AG09309 (cell line): ENCODE results near the gene TBC1D10A.

Source experiments
- DNase-seq: peaks from one replicate; pipeline ENCODE4 v3.0.0-alpha.2; 2010; ENCODE audit warnings: low read depth
- H3K4me3 ChIP-seq: 2 replicates; pipeline ENCODE4 v1.5.1; 2011; ENCODE audit warnings: mild to moderate bottlenecking, low read depth, low read length, moderate library complexity; ENCODE audit not compliant: control insufficient read depth
- CTCF ChIP-seq: IDR thresholded peaks from 2 replicates; pipeline ENCODE4 v1.5.1; 2011; ENCODE audit warnings: mild to moderate bottlenecking, low read depth, low read length, inconsistent platforms; ENCODE audit not compliant: insufficient read depth, control insufficient read depth; ENCODE audit errors: missing control alignments

Gene TBC1D10A

GRCh38 chr22:30288419-30289140, 38.2 kb downstream of the TBC1D10A start:
- no peak for DNase-seq

GRCh38 chr22:30287648-30288418, 38.9 kb downstream of the TBC1D10A start:
- no peak overlapping the region for H3K4me3 ChIP-seq
- TF ChIP-seq CTCF = peak; percentile 57
- DNase-seq = peak; percentile 83

More at GRCh38 chr22:30288419-30289140, 38.2 kb downstream of the TBC1D10A start:
- peak overlapping the region; percentile 89 for H3K4me3 ChIP-seq
- TF ChIP-seq CTCF = no peak

GRCh38 chr22:30286813-30287647, 39.7 kb downstream of the TBC1D10A start:
- H3K4me3 ChIP-seq = no peak overlapping the region
- DNase-seq = no peak
- TF ChIP-seq CTCF = peak; percentile 94

GRCh38 chr22:30286331-30286730, 40.4 kb downstream of the TBC1D10A start:
- DNase-seq = no peak
- H3K4me3 ChIP-seq = no peak overlapping the region

GRCh38 chr22:30285846-30286200, 40.9 kb downstream of the TBC1D10A start:
- H3K4me3 ChIP-seq = no peak overlapping the region
- DNase-seq = no peak
- no peak for TF ChIP-seq CTCF

More at GRCh38 chr22:30286331-30286730, 40.4 kb downstream of the TBC1D10A start:
- TF ChIP-seq CTCF = no peak

- DNase-seq = no peak
- no peak overlapping the region for H3K4me3 ChIP-seq
- TF ChIP-seq CTCF = no peak
These were observed 41.4 kb downstream of the TBC1D10A start for GRCh38 chr22:30285176-30285845.
